SK-N-SH treated with all-trans-retinoic acid at 6 μM for 48 hours (cell line): ENCODE data around the gene LPP.

ENCODE experiments used
- ARNTL ChIP-seq: fragments of 450-650 bp; formaldehyde crosslinking; IDR thresholded peaks from 2 replicates; pipeline ENCODE4 v1.5.0; 2020; ENCODE audit warnings: low read depth, mild to moderate bottlenecking, moderate library complexity, borderline replicate concordance
- ISL1 ChIP-seq: fragments of 250-450 bp; sonication (Bioruptor Pico); IDR thresholded peaks from 2 replicates; pipeline ENCODE4 v2.1.2; 2022; ENCODE audit warnings: mild to moderate bottlenecking, moderate library complexity
- TSHZ2 ChIP-seq: fragments of 250-450 bp; sonication (Bioruptor Pico); IDR thresholded peaks from 2 replicates; pipeline ENCODE4 v1.5.0; 2020; ENCODE audit warnings: mild to moderate bottlenecking, moderate library complexity
- ZNF565 ChIP-seq: fragments of 450-650 bp; formaldehyde crosslinking; conservative IDR thresholded peaks from 2 replicates; pipeline ENCODE4 v1.5.0; 2020; ENCODE audit warnings: low read depth, mild to moderate bottlenecking, moderate library complexity
- ZNF70 ChIP-seq: fragments of 450-650 bp; formaldehyde crosslinking; IDR thresholded peaks from 2 replicates; pipeline ENCODE4 v1.5.0; 2020; ENCODE audit warnings: mild to moderate bottlenecking, moderate library complexity

GRCh38 chr3:188396251-188396650 lies 242.3 kb downstream of the LPP start:
- TF ChIP-seq ISL1 (CRISPR knock-in tag) (no peak), ZNF70 (CRISPR knock-in tag) (no peak), ARNTL (no peak), ZNF565 (no peak), TSHZ2 (CRISPR knock-in tag) (no peak)
